ENCODE measurements around the gene ENPP3. TPM values are rescaled to one million over a fixed set of nuclear protein-coding genes. Genes with fewer than 3 reads are reported as not detected.
"Not testable (repeated sequence)": the region's sequence is repeated elsewhere in the genome, so short reads cannot be mapped to it uniquely, and the experiment has no call there.

Gene ENPP3
- total RNA-seq, 2 donors from 2014 or later: 0.16 to 0.53 TPM

- ATAC-seq (no peak), DNase-seq (no peak)
- intact Hi-C loops (cut with DNase I): no loop called here
Observed at GRCh38 chr6:131727467-131727866, 90.4 kb downstream of the ENPP3 start.

- intact Hi-C loops (cut with DNase I): no loop called here
Observed at GRCh38 chr6:131727868-131728267, 90.8 kb downstream of the ENPP3 start.

GRCh38 chr6:131728296-131728939 lies 91.3 kb downstream of the ENPP3 start:
- intact Hi-C loops (cut with DNase I): no loop called here
- DNase-seq (no peak), ATAC-seq (no peak)

More at GRCh38 chr6:131727868-131728267, 90.8 kb downstream of the ENPP3 start:
- ATAC-seq: no peak
- no peak for DNase-seq

- no peak for DNase-seq
Observed at GRCh38 chr6:131729550-131729949, 92.4 kb downstream of the ENPP3 start.

GRCh38 chr6:131730264-131730663 lies 93.2 kb downstream of the ENPP3 start:
- DNase-seq (no peak), ATAC-seq (no peak)
- intact Hi-C loops (cut with DNase I): no loop called here

More at GRCh38 chr6:131729550-131729949, 92.4 kb downstream of the ENPP3 start:
- no peak for ATAC-seq
- intact Hi-C loops (cut with DNase I): no loop called here

- intact Hi-C loops (cut with DNase I): no loop called here
- no peak for ATAC-seq
Observed at GRCh38 chr6:131731224-131731623, 94.1 kb downstream of the ENPP3 start.

GRCh38 chr6:131733376-131734016 lies 96.4 kb downstream of the ENPP3 start:
- intact Hi-C loops (cut with DNase I): no loop called here
- no peak for DNase-seq
- peak in 1 of 2 donors; percentile 86 for ATAC-seq

More at GRCh38 chr6:131731224-131731623, 94.1 kb downstream of the ENPP3 start:
- no peak for DNase-seq

- intact Hi-C loops (cut with DNase I): no loop called here
- DNase-seq: no peak
- no peak for ATAC-seq
Observed at GRCh38 chr6:131736003-131736596, 99.0 kb downstream of the ENPP3 start.

GRCh38 chr6:131736811-131737210 lies 99.7 kb downstream of the ENPP3 start:
- ATAC-seq (no peak), DNase-seq (no peak)
- intact Hi-C loops (cut with DNase I): no loop called here

- ATAC-seq: no peak
- no peak for DNase-seq
- intact Hi-C loops (cut with DNase I): no loop called here
Observed at GRCh38 chr6:131739136-131739535, 102.0 kb downstream of the ENPP3 start.

- no peak for ATAC-seq
- DNase-seq: no peak
- intact Hi-C loops (cut with DNase I): no loop called here
Observed at GRCh38 chr6:131740161-131740560, 103.1 kb downstream of the ENPP3 start.

GRCh38 chr6:131741688-131742393 lies 104.7 kb downstream of the ENPP3 start:
- no peak for ATAC-seq
- no peak for DNase-seq
- intact Hi-C loops (cut with DNase I): no loop called here

GRCh38 chr6:131744432-131745287 lies 107.6 kb downstream of the ENPP3 start:
- DNase-seq: no peak
- intact Hi-C loops (cut with DNase I): no loop called here
- no peak for ATAC-seq

- ATAC-seq (no peak), DNase-seq (no peak)
- intact Hi-C loops (cut with DNase I): no loop called here
Observed at GRCh38 chr6:131745476-131745875, 108.4 kb downstream of the ENPP3 start.

- peak; percentile 47 to 70 for ATAC-seq
- intact Hi-C loops (cut with DNase I): no loop called here
- no peak for DNase-seq
Observed at GRCh38 chr6:131747821-131748353, 110.8 kb downstream of the ENPP3 start.

- intact Hi-C loops (cut with DNase I): no loop called here
- ATAC-seq (no peak), DNase-seq (no peak)
Observed at GRCh38 chr6:131749023-131749422, 111.9 kb downstream of the ENPP3 start.

GRCh38 chr6:131751012-131751715 lies 114.1 kb downstream of the ENPP3 start:
- intact Hi-C loops (cut with DNase I); DNase-seq; ATAC-seq: not testable (repeated sequence)

- no peak for DNase-seq
- intact Hi-C loops (cut with DNase I): no loop called here
- ATAC-seq: no peak
Observed at GRCh38 chr6:131754088-131754487, 117.0 kb downstream of the ENPP3 start.
